B cell (primary cell): ENCODE measurements around the gene VGLL2. TPM values are rescaled to one million over a fixed set of nuclear protein-coding genes. Genes with fewer than 3 reads are reported as not detected.
A peak's percentile ranks its signal among the peaks of the same experiment; 100 is the strongest.

Source experiments
- ATAC-seq: fragments of 200-7000 bp; cut with Tn5 transposase; one replicate; pipeline ENCODE4 v1.10.0; 2021; ENCODE audit warnings: low read depth, mild to moderate bottlenecking, moderate number of reproducible peaks, moderate library complexity
- CTCF ChIA-PET: fragments of 350-600 bp; sonication (Branson Sonifier 250); formaldehyde crosslinking; loops from one replicate; lab custom pipeline; 2021; ENCODE audit warnings: antibody characterized with exemption, inconsistent platforms; lab: Charles Lee
- POLR2A ChIA-PET: fragments of 350-600 bp; sonication (Branson Sonifier 250); formaldehyde crosslinking; loops from one replicate; lab custom pipeline; 2021; ENCODE audit warnings: antibody characterized with exemption; lab: Charles Lee
- DNase-seq: peaks from one replicate; pipeline ENCODE4 v3.0.0; 2013
- H2AFZ ChIP-seq: 2 replicates; pipeline ENCODE4 v1.6.1; 2012; ENCODE audit warnings: mild to moderate bottlenecking, low read depth, low read length; ENCODE audit not compliant: insufficient read depth, poor library complexity, severe bottlenecking
- H3K27ac ChIP-seq, 2 donors: 1 replicate in 1 of 2; 2 replicates in 1 of 2; pipeline ENCODE4 v1.5.1; 2012 to 2013; ENCODE audit warnings: low read length in 2 of 2, mild to moderate bottlenecking in 2 of 2, moderate library complexity in 1 of 2
- H3K27me3 ChIP-seq, 4 experiments: fragments of 200-600 bp in 1 of 4; sonication (generic) in 1 of 4; replicated peaks in 1 of 4; 1 replicate in 2 of 4; 2 replicates in 2 of 4; pipeline versions ENCODE4 v1.6.1 to v1.7.0; 2013 to 2016; ENCODE audit warnings: low read length in 3 of 4, mild to moderate bottlenecking in 2 of 4, mixed read lengths in 1 of 4, moderate library complexity in 1 of 4; ENCODE audit not compliant: insufficient read depth in 4 of 4, control insufficient read depth in 3 of 4; ENCODE audit errors: control extremely low read depth in 1 of 4
- H3K36me3 ChIP-seq, 2 experiments: replicated peaks in 1 of 2; 1 replicate in 1 of 2; 2 replicates in 1 of 2; pipeline versions ENCODE4 v1.6.1 to v1.7.1; 2013; ENCODE audit warnings: low read length in 1 of 2; ENCODE audit not compliant: insufficient read depth in 2 of 2, control insufficient read depth in 1 of 2; ENCODE audit errors: control extremely low read depth in 1 of 2, extremely low read depth in 1 of 2
- H3K4me1 ChIP-seq, 2 donors: fragments of 200-600 bp in 1 of 2; sonication (generic) in 1 of 2; 1 replicate in 1 of 2; 2 replicates in 1 of 2; pipeline versions ENCODE4 v1.5.1 to v1.6.1; 2013 to 2017; ENCODE audit warnings: low read length in 2 of 2; ENCODE audit not compliant: control insufficient read depth in 2 of 2, insufficient read depth in 2 of 2
- H3K4me2 ChIP-seq: replicated peaks from 2 replicates; pipeline ENCODE3; 2012; ENCODE audit warnings: mild to moderate bottlenecking, low read depth, low read length; ENCODE audit not compliant: poor library complexity, severe bottlenecking
- H3K4me3 ChIP-seq, 5 experiments: fragments of 200-600 bp in 1 of 5; sonication (generic) in 1 of 5; 1 replicate in 3 of 5; 2 replicates in 2 of 5; pipeline versions ENCODE4 v1.5.1 to v1.7.0; 2011 to 2016; ENCODE audit warnings: low read length in 4 of 5, mild to moderate bottlenecking in 4 of 5, low read depth in 2 of 5, control low read depth in 1 of 5, moderate library complexity in 1 of 5; ENCODE audit not compliant: insufficient read depth in 1 of 5; ENCODE audit errors: control extremely low read depth in 1 of 5, extremely low read depth in 1 of 5
- H3K79me2 ChIP-seq: fragments of 200-600 bp; sonication (generic); one replicate; pipeline ENCODE4 v1.6.0; 2016; ENCODE audit warnings: low read length; ENCODE audit not compliant: control insufficient read depth, insufficient read depth
- H3K9ac ChIP-seq: fragments of 200-600 bp; sonication (generic); 2 replicates; pipeline ENCODE4 v1.6.1; 2017; ENCODE audit warnings: mild to moderate bottlenecking, low read length, moderate library complexity
- H3K9me3 ChIP-seq, 3 donors: one replicate each; pipeline versions ENCODE4 v1.6.1 to v1.7.1; 2013; ENCODE audit warnings: low read length in 2 of 3; ENCODE audit not compliant: control insufficient read depth in 2 of 3, insufficient read depth in 1 of 3; ENCODE audit errors: control extremely low read depth in 1 of 3
- H4K20me1 ChIP-seq: 2 replicates; pipeline ENCODE4 v1.6.0; 2012; ENCODE audit warnings: mild to moderate bottlenecking, low read length; ENCODE audit not compliant: insufficient read depth, control insufficient read depth, poor library complexity, severe bottlenecking
- H3K27ac Mint-ChIP-seq: one replicate; pipeline ENCODE4 v1.8.0; 2021; ENCODE audit warnings: mixed read lengths
- H3K27me3 Mint-ChIP-seq: one replicate; pipeline ENCODE4 v1.8.0; 2021; ENCODE audit warnings: mixed read lengths
- H3K4me1 Mint-ChIP-seq: one replicate; pipeline ENCODE4 v1.8.0; 2021; ENCODE audit warnings: mixed read lengths
- H3K4me3 Mint-ChIP-seq: one replicate; pipeline ENCODE4 v1.8.0; 2021; ENCODE audit warnings: mixed read lengths
- H3K9me3 Mint-ChIP-seq: one replicate; pipeline ENCODE4 v1.8.0; 2022; ENCODE audit warnings: mixed read lengths; ENCODE audit not compliant: insufficient read depth
- EZH2 ChIP-seq: IDR thresholded peaks from 2 replicates; pipeline ENCODE4 v1.6.1; 2012; ENCODE audit warnings: borderline replicate concordance, low read depth, mild to moderate bottlenecking, moderate library complexity, low read length; ENCODE audit not compliant: insufficient read depth, poor library complexity, severe bottlenecking
- WGBS: methylation state at CpG from one replicate; pipeline ENCODE4 v1.1.5; 2013; ENCODE audit warnings: missing lambda C conversion rate; ENCODE audit not compliant: insufficient coverage; 5-methylcytosine and 5-hydroxymethylcytosine counted together
- intact Hi-C: fragments of 100-400 bp; cut with micrococcal nuclease; formaldehyde crosslinking; loops from one replicate; pipeline ENCODE4 v1.10.0; 2022
- polyA plus RNA-seq: library from polyadenylated mRNA; depleted of rRNA; stranded (reverse); fragments of >200 nt; gene quantifications from 2 replicates; pipeline ENCODE4 v1.2.3, GENCODE V29; 2012
- total RNA-seq, 2 donors: library from RNA; stranded (reverse); fragments of 120-200 nt in 1 of 2; gene quantifications; 1 replicate in 1 of 2; 2 replicates in 1 of 2; pipeline versions ENCODE4 v1.2.3 to v1.2.4, GENCODE V29; 2013 to 2022
- TF ChIP-seq, protein P1 (sequence below): fragments of 200-600 bp; IDR thresholded peaks from one replicate; pipeline ENCODE4 v1.8.0; 2022; ENCODE audit warnings: antibody characterized with exemption, mild to moderate bottlenecking

VGLL2 gene
- total and polyA plus RNA-seq, 2 donors (not counting 1 experiment from before 2014, with no cell fraction given) = not detected

GRCh38 chr6:117269638-117270054 lies 4.3 kb downstream of the VGLL2 start:
- ChIA-PET CTCF (no interaction called here), POLR2A (no interaction called here)
- intact Hi-C loops = no loop called here
- Histone ChIP-seq H2AFZ (no peak overlapping the region), H3K4me1 (peaks cover 9 to 14% of the 10 kb centered on the region in 2 donors), H3K79me2 (no peaks in the 10 kb centered on the region), H3K9me3 (peaks cover 0 to 13% (median 0%) of the 10 kb centered on the region in 3 donors), H3K27ac (no peak overlapping the region), H3K4me2 (no peak overlapping the region), H3K9ac (no peak overlapping the region), H4K20me1 (no peaks in the 10 kb centered on the region), H3K4me3 (no peak overlapping the region), H3K36me3 (no peaks in the 10 kb centered on the region), H3K27me3 (peaks cover 0 to 53% (median 40%) of the 10 kb centered on the region in 4 experiments)
- no peak overlapping the region for H3K27ac Mint-ChIP-seq
- H3K4me1 Mint-ChIP-seq = peaks cover 10% of the 10 kb centered on the region
- ATAC-seq (no peak), DNase-seq (no peak)
- WGBS = 13% methylated on average over 4 of the region's 8 CpGs
- TF ChIP-seq EZH2 = no peak
- TF ChIP-seq, protein P1, sequence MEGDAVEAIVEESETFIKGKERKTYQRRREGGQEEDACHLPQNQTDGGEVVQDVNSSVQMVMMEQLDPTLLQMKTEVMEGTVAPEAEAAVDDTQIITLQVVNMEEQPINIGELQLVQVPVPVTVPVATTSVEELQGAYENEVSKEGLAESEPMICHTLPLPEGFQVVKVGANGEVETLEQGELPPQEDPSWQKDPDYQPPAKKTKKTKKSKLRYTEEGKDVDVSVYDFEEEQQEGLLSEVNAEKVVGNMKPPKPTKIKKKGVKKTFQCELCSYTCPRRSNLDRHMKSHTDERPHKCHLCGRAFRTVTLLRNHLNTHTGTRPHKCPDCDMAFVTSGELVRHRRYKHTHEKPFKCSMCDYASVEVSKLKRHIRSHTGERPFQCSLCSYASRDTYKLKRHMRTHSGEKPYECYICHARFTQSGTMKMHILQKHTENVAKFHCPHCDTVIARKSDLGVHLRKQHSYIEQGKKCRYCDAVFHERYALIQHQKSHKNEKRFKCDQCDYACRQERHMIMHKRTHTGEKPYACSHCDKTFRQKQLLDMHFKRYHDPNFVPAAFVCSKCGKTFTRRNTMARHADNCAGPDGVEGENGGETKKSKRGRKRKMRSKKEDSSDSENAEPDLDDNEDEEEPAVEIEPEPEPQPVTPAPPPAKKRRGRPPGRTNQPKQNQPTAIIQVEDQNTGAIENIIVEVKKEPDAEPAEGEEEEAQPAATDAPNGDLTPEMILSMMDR = no peak
- no peaks in the 10 kb centered on the region for H3K9me3 Mint-ChIP-seq
- no peak overlapping the region for H3K4me3 Mint-ChIP-seq
- peaks cover 81% of the 10 kb centered on the region for H3K27me3 Mint-ChIP-seq

GRCh38 chr6:117270055-117270842 lies 4.9 kb downstream of the VGLL2 start:
- POLR2A ChIA-PET = no interaction called here
- H3K4me1 Mint-ChIP-seq = peaks cover 5% of the 10 kb centered on the region
- CTCF ChIA-PET = no interaction called here
- ATAC-seq (no peak), DNase-seq (peak; percentile 8)
- H3K27me3 Mint-ChIP-seq = peaks cover 81% of the 10 kb centered on the region
- H3K4me1 ChIP-seq = peaks cover 5 to 9% of the 10 kb centered on the region in 2 donors
- no peaks in the 10 kb centered on the region for H4K20me1 ChIP-seq
- no peak overlapping the region for H3K9ac ChIP-seq
- H3K36me3 ChIP-seq = no peaks in the 10 kb centered on the region
- H3K9me3 ChIP-seq = peaks cover 0 to 9% (median 0%) of the 10 kb centered on the region in 3 donors
- H3K9me3 Mint-ChIP-seq = no peaks in the 10 kb centered on the region
- H3K27ac ChIP-seq = no peak overlapping the region
- WGBS = 6% methylated on average over 74 of the region's 74 CpGs
- peaks cover 0 to 47% (median 37%) of the 10 kb centered on the region in 4 experiments for H3K27me3 ChIP-seq
- no peak overlapping the region for H3K4me2 ChIP-seq
- H3K4me3 ChIP-seq = no peak overlapping the region
- no peak overlapping the region for H3K4me3 Mint-ChIP-seq
- TF ChIP-seq EZH2 = no peak
- TF ChIP-seq, protein P1 = no peak
- H3K27ac Mint-ChIP-seq = no peak overlapping the region
- intact Hi-C loops = no loop called here
- H2AFZ ChIP-seq = no peak overlapping the region
- H3K79me2 ChIP-seq = no peaks in the 10 kb centered on the region
